ENCODE results near the gene GAREM1. TPM values are rescaled to one million over a fixed set of nuclear protein-coding genes. Genes with fewer than 3 reads are reported as not detected.

GAREM1 gene
- total RNA-seq, 3 donors from 2014 or later = 14.5 to 29.0 (median 19.6) TPM

DNA sequence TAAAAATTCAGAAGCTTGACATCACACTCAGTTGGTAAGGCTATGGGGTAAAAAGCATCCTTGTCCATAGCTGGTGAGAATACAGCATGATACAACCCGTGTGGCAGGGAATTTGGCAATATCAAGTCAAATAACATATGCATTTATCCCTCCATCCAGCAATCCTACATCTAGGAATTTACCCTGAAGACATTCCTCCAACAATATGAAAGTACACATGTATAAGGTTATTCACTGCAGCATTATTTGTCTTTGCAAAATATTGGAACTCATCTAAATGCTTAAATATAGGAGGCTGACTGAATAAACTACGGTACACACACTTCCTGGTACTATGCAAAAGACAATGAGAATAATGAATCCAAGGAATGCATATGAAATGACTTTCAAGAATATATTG lies 179.9 kb downstream of the GAREM1 start:
- TF ChIP-seq, protein P1, sequence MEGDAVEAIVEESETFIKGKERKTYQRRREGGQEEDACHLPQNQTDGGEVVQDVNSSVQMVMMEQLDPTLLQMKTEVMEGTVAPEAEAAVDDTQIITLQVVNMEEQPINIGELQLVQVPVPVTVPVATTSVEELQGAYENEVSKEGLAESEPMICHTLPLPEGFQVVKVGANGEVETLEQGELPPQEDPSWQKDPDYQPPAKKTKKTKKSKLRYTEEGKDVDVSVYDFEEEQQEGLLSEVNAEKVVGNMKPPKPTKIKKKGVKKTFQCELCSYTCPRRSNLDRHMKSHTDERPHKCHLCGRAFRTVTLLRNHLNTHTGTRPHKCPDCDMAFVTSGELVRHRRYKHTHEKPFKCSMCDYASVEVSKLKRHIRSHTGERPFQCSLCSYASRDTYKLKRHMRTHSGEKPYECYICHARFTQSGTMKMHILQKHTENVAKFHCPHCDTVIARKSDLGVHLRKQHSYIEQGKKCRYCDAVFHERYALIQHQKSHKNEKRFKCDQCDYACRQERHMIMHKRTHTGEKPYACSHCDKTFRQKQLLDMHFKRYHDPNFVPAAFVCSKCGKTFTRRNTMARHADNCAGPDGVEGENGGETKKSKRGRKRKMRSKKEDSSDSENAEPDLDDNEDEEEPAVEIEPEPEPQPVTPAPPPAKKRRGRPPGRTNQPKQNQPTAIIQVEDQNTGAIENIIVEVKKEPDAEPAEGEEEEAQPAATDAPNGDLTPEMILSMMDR (IDR thresholded peaks at IDR 0.05) = no peak
- ATAC-seq = no peak
- no peak for DNase-seq
- Histone ChIP-seq H3K4me3 (no peak overlapping the region), H3K9me3 (no peaks in the 10 kb centered on the region), H3K4me1 (ENCODE audit: low read depth) (no peaks in the 10 kb centered on the region), H3K36me3 (ENCODE audit: low read depth) (no peaks in the 10 kb centered on the region)
- intact Hi-C loops (cut with DNase I, micrococcal nuclease) = loop anchor here in 1 of 2 donors (10.0 kb wide), 1 partner anchor 184 kb away; the partner anchor contains the start of gene GAREM1

GRCh38 chr18:32289483-32290075 lies 181.1 kb downstream of the GAREM1 start:
- Histone ChIP-seq H3K9me3 (no peaks in the 10 kb centered on the region), H3K4me1 (ENCODE audit: low read depth) (no peaks in the 10 kb centered on the region), H3K4me3 (no peak overlapping the region), H3K36me3 (ENCODE audit: low read depth) (no peaks in the 10 kb centered on the region)
- DNase-seq (peak in 1 of 3 donors; percentile 85), ATAC-seq (peak; percentile 91)
- TF ChIP-seq, protein P1 (IDR thresholded peaks at IDR 0.05) = peak; percentile 62
- intact Hi-C loops (cut with DNase I, micrococcal nuclease) = loop anchor here (10.0 kb wide), 2 partner anchors 85 to 185 kb away; partner anchors contain the start of gene GAREM1 (in 1 of the 2)

DNA sequence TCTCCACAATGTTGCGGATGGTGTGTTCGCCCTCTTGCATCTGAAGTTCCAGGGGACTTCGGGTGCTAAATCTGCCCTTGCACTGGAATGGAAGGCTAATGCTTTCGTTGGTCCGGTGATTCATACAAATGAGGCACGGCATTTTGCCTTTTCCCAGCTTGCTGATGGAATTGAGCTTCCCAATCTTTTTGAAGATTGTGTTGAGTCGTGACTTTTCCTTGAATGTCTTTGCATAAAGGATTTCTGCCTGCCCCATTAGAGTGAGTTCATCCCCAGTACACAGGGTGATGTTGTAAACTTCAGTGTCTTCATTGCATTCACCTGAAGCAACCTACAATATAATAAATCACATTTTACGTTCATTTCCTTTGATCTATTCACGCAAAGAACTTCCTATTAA lies 182.8 kb downstream of the GAREM1 start:
- Histone ChIP-seq H3K9me3 (no peaks in the 10 kb centered on the region), H3K4me1 (ENCODE audit: low read depth) (no peaks in the 10 kb centered on the region), H3K4me3 (no peak overlapping the region), H3K36me3 (ENCODE audit: low read depth) (no peaks in the 10 kb centered on the region)
- ATAC-seq (no peak), DNase-seq (no peak)
- TF ChIP-seq, protein P1 (IDR thresholded peaks at IDR 0.05) = no peak
- intact Hi-C loops (cut with DNase I, micrococcal nuclease) = loop anchor here in 1 of 2 donors (10.0 kb wide), 1 partner anchor 87 kb away; no protein-coding TSS in a partner anchor

GRCh38 chr18:32287249-32287648 lies 183.4 kb downstream of the GAREM1 start:
- H3K4me1 ChIP-seq (ENCODE audit: low read depth) = no peaks in the 10 kb centered on the region
- intact Hi-C loops (cut with DNase I, micrococcal nuclease) = loop anchor here in 1 of 2 donors (10.0 kb wide), 1 partner anchor 88 kb away; no protein-coding TSS in a partner anchor
- ATAC-seq (no peak), DNase-seq (no peak)
- no peaks in the 10 kb centered on the region for H3K9me3 ChIP-seq
- H3K36me3 ChIP-seq (ENCODE audit: low read depth) = no peaks in the 10 kb centered on the region
- TF ChIP-seq, protein P1 (IDR thresholded peaks at IDR 0.05) = no peak
- no peak overlapping the region for H3K4me3 ChIP-seq

DNA sequence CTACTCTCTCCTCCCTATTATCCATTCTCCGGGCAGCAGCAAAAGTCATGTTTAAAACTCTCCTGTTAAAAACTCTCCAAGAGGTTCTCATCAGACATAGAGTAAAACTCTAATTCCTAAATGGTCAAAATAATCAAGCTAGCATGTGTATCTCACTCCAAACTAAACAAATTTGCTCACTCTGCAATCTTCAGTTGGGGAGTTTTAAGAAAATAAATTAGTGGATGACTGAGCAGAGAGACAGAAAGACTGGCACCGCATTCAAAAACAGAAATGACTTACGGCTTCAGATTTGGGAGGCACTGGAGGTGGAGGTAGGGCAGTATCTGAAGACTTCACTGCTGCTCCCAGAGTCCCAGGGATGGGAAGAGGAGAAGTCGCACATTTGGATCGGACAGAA lies 183.9 kb downstream of the GAREM1 start:
- Histone ChIP-seq H3K4me3 (no peak overlapping the region), H3K9me3 (no peaks in the 10 kb centered on the region), H3K4me1 (ENCODE audit: low read depth) (no peaks in the 10 kb centered on the region), H3K36me3 (ENCODE audit: low read depth) (no peaks in the 10 kb centered on the region)
- DNase-seq = no peak
- ATAC-seq = no peak
- TF ChIP-seq, protein P1 (IDR thresholded peaks at IDR 0.05) = no peak
- intact Hi-C loops (cut with DNase I, micrococcal nuclease) = loop anchor here in 1 of 2 donors (10.0 kb wide), 1 partner anchor 88 kb away; no protein-coding TSS in a partner anchor

All from mucosa of descending colon (tissue), 3 donors.